H1 (cell line): ENCODE measurements around the gene SLX9.

Source experiments
- ATF2 ChIP-seq: IDR thresholded peaks from 2 replicates; pipeline ENCODE4 v1.6.1; 2012; ENCODE audit warnings: low read length, inconsistent platforms
- CTCF ChIP-seq, 3 experiments: IDR thresholded peaks; 1 replicate in 2 of 3; 2 replicates in 1 of 3; pipeline versions ENCODE4 v1.5.1 to v1.6.1; 2011; ENCODE audit warnings: low read length in 3 of 3, mild to moderate bottlenecking in 3 of 3, inconsistent platforms in 2 of 3, low read depth in 1 of 3, moderate library complexity in 1 of 3; ENCODE audit not compliant: insufficient read depth in 1 of 3; ENCODE audit errors: control extremely low read depth in 1 of 3

GRCh38 chr21:44934797-44935532 is 4.9 kb upstream of the SLX9 start:
- TF ChIP-seq ATF2 (no peak), CTCF (IDR thresholded peaks at IDR 0.05; ENCODE audit: control extremely low read depth in 1 of 3, insufficient read depth in 1 of 3, low read depth in 1 of 3, low read length in 3 of 3) (no peak)
